Activated naive CD4-positive, alpha-beta T cell treated with anti-CD3 and anti-CD28 coated beads, Interleukin-2, amount 50 U/mL, for 72 hours (primary cell): ENCODE data around the gene ATAD3A. TPM values are rescaled to one million over a fixed set of nuclear protein-coding genes. Genes with fewer than 3 reads are reported as not detected.
"Not testable (repeated sequence)": the region's sequence is repeated elsewhere in the genome, so short reads cannot be mapped to it uniquely, and the experiment has no call there.

Experiments
- ATAC-seq, 2 donors: fragments of 150-1000 bp; cut with Tn5 transposase; 2 replicates each; pipeline ENCODE4 v1.10.0; 2021; ENCODE audit warnings: mild to moderate bottlenecking in 2 of 2, moderate library complexity in 2 of 2
- DNase-seq, 2 donors: peaks; one replicate each; pipeline ENCODE4 v3.0.0; 2021 to 2022; ENCODE audit warnings: low spot score in 2 of 2
- H3K27ac Mint-ChIP-seq, 2 donors: one replicate each; pipeline ENCODE4 v1.8.0; 2022; ENCODE audit warnings: mild to moderate bottlenecking in 2 of 2, mixed read lengths in 2 of 2
- H3K36me3 Mint-ChIP-seq, 2 donors: one replicate each; pipeline ENCODE4 v1.8.0; 2022; ENCODE audit warnings: mixed read lengths in 2 of 2
- H3K9me3 Mint-ChIP-seq, 2 donors: one replicate each; pipeline ENCODE4 v1.8.0; 2022; ENCODE audit warnings: mixed read lengths in 2 of 2
- total RNA-seq, 2 donors: library from RNA; stranded (reverse); gene quantifications; one replicate each; pipeline ENCODE4 v1.2.3, GENCODE V29; 2022

ATAD3A gene
- 10 to 100 TPM; 35.7 to 39.7 TPM for total RNA-seq

DNA sequence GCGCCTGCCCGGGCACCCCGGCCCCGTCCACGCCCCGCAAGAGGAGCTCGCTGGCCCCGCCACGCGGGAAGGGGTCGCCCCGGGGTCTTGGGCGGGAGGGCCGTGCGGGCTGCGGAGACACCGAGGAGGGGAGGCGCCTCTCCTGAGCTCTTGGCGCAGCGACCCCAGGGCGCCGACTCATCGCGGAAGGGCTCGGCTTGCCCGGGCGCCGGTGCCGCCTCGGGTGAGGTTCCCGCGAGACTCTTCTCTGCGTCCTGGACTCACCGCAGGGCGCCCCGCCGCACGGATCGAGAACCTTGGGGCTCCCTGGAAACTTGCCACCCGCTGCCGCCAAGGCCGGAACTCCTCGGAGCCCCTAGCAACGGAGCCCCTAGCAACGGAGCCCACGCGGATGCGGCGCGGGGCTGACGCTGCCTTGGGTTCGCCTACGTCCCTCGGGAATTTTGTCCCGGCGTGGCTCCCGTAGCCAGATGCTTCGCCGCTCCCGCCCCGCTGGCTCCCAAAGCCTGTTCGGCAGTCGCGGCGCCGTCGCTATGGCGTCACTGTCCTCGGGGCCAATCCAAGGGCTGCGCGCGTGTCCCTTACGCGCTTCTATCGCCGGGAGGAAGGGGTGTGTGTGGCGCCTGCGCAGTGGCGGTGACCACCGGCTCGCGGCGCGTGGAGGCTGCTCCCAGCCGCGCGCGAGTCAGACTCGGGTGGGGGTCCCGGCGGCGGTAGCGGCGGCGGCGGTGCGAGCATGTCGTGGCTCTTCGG lies at the start of gene ATAD3A:
Gene ATAD3A, plus strand, starts transcription at position 630 of the 753 bp plus-strand sequence. Its CDS starts 107 bp downstream, at position 737.
- peaks cover 10 to 15% of the 10 kb centered on the region in 2 donors for H3K36me3 Mint-ChIP-seq
- DNase-seq (peak; percentile 96), ATAC-seq (peak; percentile 95 to 97)
- peak within 1 kb of the TSS; percentile 87 to 100 for H3K27ac Mint-ChIP-seq
- no peaks in the 10 kb centered on the region for H3K9me3 Mint-ChIP-seq

DNA sequence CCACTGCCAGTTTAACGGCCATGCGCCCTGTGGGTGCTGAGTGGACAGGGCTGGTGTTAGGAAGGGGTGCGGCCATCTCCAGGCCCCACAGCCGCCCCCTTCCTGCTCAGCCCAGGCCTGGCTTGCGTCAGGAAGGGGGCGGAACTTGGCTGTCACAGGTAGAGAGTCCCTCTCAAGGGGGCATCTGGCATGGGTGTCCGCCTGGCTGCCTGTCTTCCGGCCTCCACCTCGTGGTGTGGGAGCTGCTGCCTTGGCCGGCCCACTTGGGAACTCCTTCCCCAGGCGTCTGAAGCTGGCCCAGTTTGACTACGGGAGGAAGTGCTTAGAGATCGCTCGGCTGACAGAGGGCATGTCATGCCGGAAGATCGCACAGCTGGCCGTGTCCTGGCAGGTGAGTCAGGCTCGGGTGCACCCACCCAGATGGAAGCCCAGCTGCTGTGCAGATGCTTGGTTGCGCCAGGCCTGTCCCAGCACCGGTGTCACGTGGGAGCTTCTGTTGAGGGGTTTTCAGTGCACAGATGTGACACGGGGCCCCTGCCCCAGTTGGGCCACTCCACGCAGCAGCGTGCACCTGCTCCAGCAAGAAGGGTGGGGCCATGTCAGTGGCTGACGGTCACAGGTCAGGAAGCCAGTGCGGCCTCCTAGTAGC lies 49.5 kb upstream of the ATAD3A start:
- H3K9me3 Mint-ChIP-seq: no peaks in the 10 kb centered on the region
- H3K27ac Mint-ChIP-seq: peak overlapping the region in 1 of 2 donors; percentile 80
- no peak for DNase-seq
- peak in 1 of 2 donors; percentile 88 for ATAC-seq
- H3K36me3 Mint-ChIP-seq: no peaks in the 10 kb centered on the region

- H3K9me3 Mint-ChIP-seq: no peaks in the 10 kb centered on the region
- DNase-seq (no peak), ATAC-seq (no peak)
- H3K27ac Mint-ChIP-seq: peak overlapping the region in 1 of 2 donors; percentile 80
- no peaks in the 10 kb centered on the region for H3K36me3 Mint-ChIP-seq
These were observed 48.6 kb upstream of the ATAD3A start for GRCh38 chr1:1463312-1463711.

DNA sequence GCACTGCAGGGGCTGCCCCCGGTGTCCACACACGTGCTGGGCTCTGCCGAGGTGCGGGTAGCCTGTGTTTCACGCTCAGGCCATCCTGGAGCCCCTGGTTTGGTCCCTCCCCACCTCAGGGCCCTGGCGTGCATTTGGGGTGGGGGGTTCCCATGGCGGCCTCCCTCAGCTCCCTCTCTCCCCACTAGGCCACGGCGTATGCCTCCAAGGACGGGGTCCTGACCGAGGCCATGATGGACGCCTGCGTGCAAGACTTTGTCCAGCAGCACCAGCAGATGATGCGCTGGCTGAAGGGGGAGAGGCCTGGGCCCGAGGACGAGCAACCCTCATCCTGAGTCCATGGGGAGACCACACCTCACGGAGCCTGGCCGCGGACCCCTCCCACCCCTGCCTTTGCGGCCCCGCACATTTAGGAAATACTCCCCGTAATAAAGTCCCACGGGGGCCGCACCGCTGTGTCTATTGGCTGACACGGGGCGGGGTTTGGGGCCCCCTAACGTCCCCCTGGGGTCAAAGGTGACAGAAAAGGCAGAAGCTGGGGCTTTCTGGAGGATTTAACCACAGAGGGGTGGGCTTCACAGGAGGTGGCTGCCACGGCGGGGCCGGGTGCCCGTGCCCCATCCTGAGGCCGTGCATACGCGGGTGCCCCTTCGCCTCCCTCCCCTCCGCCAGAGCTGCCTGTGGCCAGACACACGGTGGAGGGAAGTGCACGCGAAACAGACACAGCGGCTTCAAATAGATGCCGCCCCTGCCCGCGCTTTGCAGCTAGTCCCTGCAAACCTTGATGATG lies 43.6 kb upstream of the ATAD3A start:
- not testable (repeated sequence) for H3K9me3 Mint-ChIP-seq, DNase-seq, ATAC-seq, H3K27ac Mint-ChIP-seq, H3K36me3 Mint-ChIP-seq

DNA sequence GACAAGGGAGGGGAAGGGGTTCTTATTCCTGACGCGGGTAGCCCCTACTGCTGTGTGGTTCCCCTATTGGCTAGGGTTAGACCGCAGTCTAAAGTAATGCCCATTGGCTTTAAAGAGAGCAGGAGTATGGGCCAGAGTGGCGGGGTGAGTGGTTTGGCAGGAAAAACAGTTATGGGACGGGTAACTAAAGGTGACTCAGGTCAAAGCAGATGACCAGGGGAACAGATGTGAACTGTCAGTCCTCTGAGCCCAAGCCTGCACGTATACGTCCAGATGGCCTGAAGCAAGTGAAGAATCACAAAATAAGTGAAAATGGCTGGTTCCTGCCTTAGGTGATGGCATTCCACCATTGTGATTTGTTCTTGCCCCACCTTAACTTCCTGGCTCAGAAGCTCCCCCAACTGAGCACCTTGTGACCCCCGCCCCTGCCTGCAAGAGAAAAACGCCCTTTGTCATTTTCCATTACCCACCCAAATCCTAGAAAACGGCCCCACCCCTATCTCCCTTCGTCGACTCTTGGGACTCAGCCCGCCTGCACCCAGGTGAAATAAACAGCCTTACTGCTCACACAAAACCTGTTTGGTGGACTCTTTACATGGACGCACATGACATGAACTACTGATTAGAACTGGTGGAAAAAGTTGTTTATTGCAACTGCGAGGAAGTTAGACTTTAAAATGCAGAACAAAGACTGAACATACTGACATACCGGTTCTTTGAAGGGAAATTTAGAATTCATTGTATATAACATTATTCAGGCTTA lies 41.2 kb upstream of the ATAD3A start:
- Mint-ChIP-seq H3K27ac (peak overlapping the region; percentile 73 to 84), H3K9me3 (no peaks in the 10 kb centered on the region), H3K36me3 (peaks cover 0 to 7% of the 10 kb centered on the region in 2 donors)
- ATAC-seq (peak; percentile 5 to 8), DNase-seq (peak in 1 of 2 donors; percentile 17)

- peak; percentile 99 for ATAC-seq
These were observed 40.4 kb upstream of the ATAD3A start, which contains the start of gene ATAD3B for GRCh38 chr1:1471389-1472052. ATAD3B (plus strand) TSS chr1:1471765; CDS start chr1:1471885, 120 bp downstream.

DNA sequence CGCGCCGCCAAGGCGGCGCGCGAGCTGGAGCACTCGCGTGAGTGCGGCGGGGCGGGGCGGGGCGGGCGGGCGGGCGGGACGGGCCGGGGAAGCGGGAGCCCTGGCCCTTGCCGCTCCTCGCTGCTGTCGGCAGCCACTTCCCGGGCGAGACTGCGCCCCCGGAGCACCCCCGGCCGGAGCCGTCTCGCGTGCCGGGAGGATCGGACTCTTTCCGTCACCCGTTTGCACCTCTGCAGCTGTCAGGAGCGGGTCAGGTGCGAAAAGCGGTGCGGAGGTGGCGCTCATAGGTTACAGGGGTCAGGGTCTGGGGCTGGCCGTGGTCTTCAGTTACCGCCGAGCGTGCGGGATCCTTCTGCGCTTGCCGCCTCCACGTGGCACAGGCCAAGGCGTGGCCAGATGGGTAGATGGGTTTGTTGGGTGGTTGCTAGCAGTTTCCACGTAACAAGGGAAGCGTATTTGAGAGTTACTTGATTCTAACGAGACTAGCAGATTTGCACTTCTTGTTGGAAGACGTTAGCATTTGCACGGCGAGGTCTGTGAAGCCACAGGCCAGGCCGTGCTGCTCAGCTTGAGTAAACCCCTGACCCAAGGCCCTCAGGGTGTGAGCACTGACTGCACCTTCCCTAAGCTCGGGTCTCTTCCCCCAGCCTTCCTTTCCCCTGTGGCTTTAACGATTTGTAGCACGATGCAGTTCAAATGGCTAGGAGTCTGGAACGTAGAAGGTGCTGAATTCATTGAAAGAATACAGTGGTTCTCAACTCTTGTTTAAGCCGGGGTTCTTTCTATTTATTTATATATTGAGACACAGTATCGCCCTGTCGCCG lies 39.7 kb upstream of the ATAD3A start:
- H3K9me3 Mint-ChIP-seq, H3K36me3 Mint-ChIP-seq: not testable (repeated sequence)
- peak; percentile 20 to 39 for ATAC-seq
- DNase-seq: peak in 1 of 2 donors; percentile 31
- peak overlapping the region; percentile 61 to 81 for H3K27ac Mint-ChIP-seq

More at GRCh38 chr1:1471389-1472052, 40.4 kb upstream of the ATAD3A start, which contains the start of gene ATAD3B:
- Mint-ChIP-seq H3K27ac (peak within 1 kb of the TSS; percentile 73 to 84), H3K9me3 (no peaks in the 10 kb centered on the region), H3K36me3 (peaks cover 0 to 7% of the 10 kb centered on the region in 2 donors)
- DNase-seq: peak; percentile 91 to 93

DNA sequence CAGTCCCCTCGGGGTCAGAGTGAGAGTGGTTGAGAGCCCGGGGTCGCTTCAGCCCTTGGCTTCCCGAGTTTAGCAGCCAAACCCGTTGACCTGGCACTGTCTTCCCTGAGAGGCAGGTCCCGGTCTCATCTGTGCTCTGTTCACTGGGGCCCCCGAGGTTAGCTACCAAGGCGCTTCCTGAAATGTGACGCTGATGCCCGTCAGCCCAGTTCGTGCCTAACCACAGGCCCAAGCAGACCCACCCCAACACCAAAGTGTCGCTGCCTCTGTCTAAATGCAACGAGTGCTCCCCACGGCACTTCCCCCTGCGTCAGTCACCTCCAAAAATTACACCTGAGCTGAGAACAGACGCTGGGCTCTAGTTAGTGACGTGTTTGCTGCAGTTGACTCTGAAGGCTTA lies 36.0 kb upstream of the ATAD3A start:
- ATAC-seq, H3K27ac Mint-ChIP-seq, H3K9me3 Mint-ChIP-seq, DNase-seq: not testable (repeated sequence)
- peaks cover 13 to 14% of the 10 kb centered on the region in 2 donors for H3K36me3 Mint-ChIP-seq

GRCh38 chr1:1477206-1477605 lies 34.8 kb upstream of the ATAD3A start:
- H3K36me3 Mint-ChIP-seq: peaks cover 10 to 14% of the 10 kb centered on the region in 2 donors
- H3K27ac Mint-ChIP-seq: no peak overlapping the region
- no peaks in the 10 kb centered on the region for H3K9me3 Mint-ChIP-seq
- ATAC-seq (no peak), DNase-seq (no peak)

DNA sequence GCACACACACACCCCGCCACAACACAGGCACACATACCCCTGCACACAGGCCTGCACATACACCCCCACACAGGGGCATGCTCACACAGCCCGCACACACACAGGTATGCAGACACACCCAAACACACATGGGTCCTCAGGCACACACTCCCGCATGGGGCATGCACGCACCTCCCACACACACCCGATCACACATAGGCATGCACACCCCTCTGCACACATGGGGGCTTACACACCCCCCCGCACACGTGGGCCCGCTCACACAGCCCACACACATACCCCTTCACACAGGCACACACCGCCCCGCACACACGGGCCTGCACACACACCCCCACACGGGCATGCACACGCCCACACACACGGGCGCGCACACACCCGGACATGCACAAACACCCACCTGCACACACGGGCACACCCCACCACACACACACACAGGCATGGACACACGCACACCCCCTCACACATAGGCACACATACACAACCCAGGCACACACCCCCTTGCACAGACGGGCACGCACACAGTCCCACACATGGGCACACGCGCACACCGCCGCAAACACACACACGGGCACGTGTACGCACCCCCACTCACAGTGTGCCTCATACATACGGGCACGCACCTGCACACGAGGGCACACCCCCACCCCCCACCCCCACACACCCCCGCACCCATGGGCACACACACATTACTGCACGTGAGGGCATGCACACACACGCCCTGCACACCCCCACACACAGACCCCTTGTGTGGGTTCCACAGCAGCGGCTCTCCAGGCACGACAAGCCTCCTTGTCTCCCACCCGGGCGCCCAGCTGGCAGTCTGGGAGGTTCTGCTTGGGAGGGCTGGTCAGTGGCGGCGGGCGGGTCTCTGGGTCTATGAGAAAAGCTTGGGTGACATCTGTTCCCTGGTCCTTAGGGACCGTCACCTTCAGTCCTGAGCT lies 32.1 kb upstream of the ATAD3A start:
- H3K27ac Mint-ChIP-seq: no peak overlapping the region
- H3K9me3 Mint-ChIP-seq: no peaks in the 10 kb centered on the region
- DNase-seq (no peak), ATAC-seq (peak in 1 of 2 donors; percentile 26)
- H3K36me3 Mint-ChIP-seq: peaks cover 10 to 14% of the 10 kb centered on the region in 2 donors

DNA sequence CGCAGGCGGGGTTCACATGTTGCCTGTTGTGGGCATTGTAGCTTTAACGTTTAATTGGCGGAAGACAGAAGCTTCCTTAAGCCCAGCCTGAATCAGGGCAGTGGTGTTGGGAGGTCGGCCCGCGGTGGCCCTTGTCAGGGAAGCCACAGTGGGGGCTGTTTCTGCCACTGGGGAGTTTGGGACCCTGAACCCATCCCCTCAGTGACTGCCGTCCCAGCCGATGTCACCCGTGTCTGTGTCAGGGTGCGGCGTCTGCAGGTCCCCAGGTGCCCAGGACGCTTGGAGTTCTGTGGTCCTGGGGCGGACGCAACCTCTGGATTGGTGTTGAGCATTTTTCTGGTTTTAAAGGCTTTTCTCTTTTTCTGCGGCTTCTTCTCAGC lies 31.5 kb upstream of the ATAD3A start:
- H3K27ac Mint-ChIP-seq, H3K9me3 Mint-ChIP-seq, ATAC-seq, DNase-seq: not testable (repeated sequence)
- peaks cover 10 to 14% of the 10 kb centered on the region in 2 donors for H3K36me3 Mint-ChIP-seq

DNA sequence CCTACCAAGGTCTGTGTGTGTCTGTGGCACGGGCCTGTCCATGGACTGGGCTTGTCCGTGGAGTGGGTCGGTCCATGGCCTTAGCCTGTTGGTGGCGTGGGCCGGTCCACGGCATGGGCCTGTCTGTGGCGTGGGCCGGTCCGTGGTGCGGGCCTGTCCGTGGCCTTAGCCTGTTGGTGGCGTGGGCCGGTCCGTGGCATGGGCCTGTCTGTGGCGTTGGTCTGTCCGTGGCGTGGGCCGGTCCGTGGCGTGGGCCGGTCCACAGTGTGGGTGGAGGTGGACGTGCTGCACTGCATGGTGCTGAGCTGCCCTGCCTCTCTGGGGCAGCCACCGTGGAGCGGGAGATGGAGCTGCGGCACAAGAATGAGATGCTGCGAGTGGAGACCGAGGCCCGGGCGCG lies 30.2 kb upstream of the ATAD3A start:
- not testable (repeated sequence) for H3K27ac Mint-ChIP-seq, DNase-seq, H3K9me3 Mint-ChIP-seq, ATAC-seq
- peaks cover 10 to 14% of the 10 kb centered on the region in 2 donors for H3K36me3 Mint-ChIP-seq

- Mint-ChIP-seq H3K9me3 (no peaks in the 10 kb centered on the region), H3K27ac (no peak overlapping the region), H3K36me3 (peaks cover 10 to 14% of the 10 kb centered on the region in 2 donors)
- DNase-seq: no peak
- no peak for ATAC-seq
These were observed 29.1 kb upstream of the ATAD3A start for GRCh38 chr1:1482856-1483255.

- H3K9me3 Mint-ChIP-seq: no peaks in the 10 kb centered on the region
- no peak overlapping the region for H3K27ac Mint-ChIP-seq
- peaks cover 10% of the 10 kb centered on the region in 2 donors for H3K36me3 Mint-ChIP-seq
- ATAC-seq: no peak
- no peak for DNase-seq
These were observed 28.2 kb upstream of the ATAD3A start for GRCh38 chr1:1483714-1484113.
